HCT116 (cell line): ENCODE results near the gene TAF9B. TPM values are rescaled to one million over a fixed set of nuclear protein-coding genes. Genes with fewer than 3 reads are reported as not detected.

ENCODE experiments used
- ATAC-seq: fragments of 200-7000 bp; cut with Tn5 transposase; 2 replicates; pipeline ENCODE4 v1.9.1; 2020; ENCODE audit warnings: mild to moderate bottlenecking, moderate library complexity
- BruUV-seq: library from RNA; stranded (reverse); fragments of 400-500 nt; replicated peaks from 2 replicates; lab custom pipeline; 2021; lab: Mats Ljungman, UMichigan
- CTCF ChIA-PET: fragments of 300-600 bp; sonication (Branson Sonifier 250); formaldehyde crosslinking; loops from one replicate; lab custom pipeline; 2021; ENCODE audit warnings: antibody characterized with exemption; lab: Charles Lee
- POLR2A ChIA-PET: fragments of 300-600, 350-600 bp; sonication (Branson Sonifier 250); formaldehyde crosslinking; loops from one replicate; lab custom pipeline; 2021; ENCODE audit warnings: antibody characterized with exemption; lab: Charles Lee
- RAD21 ChIA-PET, 2 experiments: fragments of 300-600 bp; sonication (Branson Sonifier 250); formaldehyde crosslinking; loops; one replicate each; lab custom pipeline; 2023; ENCODE audit warnings: low total read pairs in 2 of 2; ENCODE audit not compliant: uncharacterized antibody in 2 of 2, unreplicated experiment in 2 of 2, low non-redundant PET in 1 of 2; lab: Charles Lee
- DNase-seq: peaks from one replicate; pipeline ENCODE4 v3.0.0-alpha.2; 2010; ENCODE audit warnings: low read depth, low spot score
- H2AFZ ChIP-seq: fragments of 200-600 bp; shearing (Covaris generic), sonication (generic); 2 replicates; pipeline ENCODE4 v1.6.1; 2017; ENCODE audit warnings: low read depth, mixed run types, mixed read lengths, antibody characterized with exemption, low read length; ENCODE audit not compliant: poor library complexity, severe bottlenecking
- H3K27ac ChIP-seq: 2 replicates; pipeline ENCODE4 v1.5.1; 2012; ENCODE audit warnings: low read depth, low read length
- H3K27me3 ChIP-seq: fragments of 200-600 bp; sonication (generic); 2 replicates; pipeline ENCODE4 v1.6.1; 2016; ENCODE audit warnings: mixed run types, low read length, mixed read lengths; ENCODE audit not compliant: insufficient read depth
- H3K36me3 ChIP-seq, 2 experiments: fragments of 200-500 bp in 1 of 2; fragments of 200-600 bp in 1 of 2; sonication (Bioruptor generic) in 1 of 2; sonication (generic) in 1 of 2; 2 replicates each; pipeline versions ENCODE4 v1.5.1 to v1.6.1; 2014 to 2016; ENCODE audit warnings: low read length in 2 of 2, inconsistent platforms in 1 of 2, mixed read lengths in 1 of 2, mixed run types in 1 of 2; ENCODE audit not compliant: insufficient read depth in 2 of 2, control insufficient read depth in 1 of 2
- H3K4me1 ChIP-seq, 2 experiments: fragments of 200-600 bp in 1 of 2; sonication (generic) in 1 of 2; 2 replicates each; pipeline versions ENCODE4 v1.5.1 to v1.6.1; 2012 to 2017; ENCODE audit warnings: low read length in 2 of 2, inconsistent platforms in 1 of 2, mild to moderate bottlenecking in 1 of 2, mixed read lengths in 1 of 2, mixed run types in 1 of 2, moderate library complexity in 1 of 2; ENCODE audit not compliant: insufficient read depth in 2 of 2, control insufficient read depth in 1 of 2
- H3K4me2 ChIP-seq: fragments of 200-600 bp; sonication (generic); 2 replicates; pipeline ENCODE4 v1.6.1; 2017; ENCODE audit warnings: mixed run types, low read length, mixed read lengths
- H3K4me3 ChIP-seq, 2 experiments: fragments of 200-600 bp in 1 of 2; sonication (generic) in 1 of 2; replicated peaks in 1 of 2; 2 replicates each; pipeline ENCODE4 v1.5.1; 2011 to 2016; ENCODE audit warnings: low read length in 2 of 2, control low read depth in 1 of 2, low read depth in 1 of 2, mild to moderate bottlenecking in 1 of 2, mixed read lengths in 1 of 2, mixed run types in 1 of 2
- H3K79me2 ChIP-seq: fragments of 200-600 bp; sonication (generic); 2 replicates; pipeline ENCODE4 v1.6.1; 2017; ENCODE audit warnings: mild to moderate bottlenecking, mixed run types, low read length, moderate library complexity, mixed read lengths; ENCODE audit not compliant: insufficient read depth
- H3K9ac ChIP-seq: fragments of 200-600 bp; sonication (generic); 2 replicates; pipeline ENCODE4 v1.6.1; 2016; ENCODE audit warnings: low read length, mixed read lengths
- H3K9me2 ChIP-seq: fragments of 200-600 bp; sonication (generic), shearing (Covaris generic); 2 replicates; pipeline ENCODE4 v1.6.1; 2017; ENCODE audit warnings: mixed run types, mild to moderate bottlenecking, moderate library complexity; ENCODE audit not compliant: insufficient read depth
- H3K9me3 ChIP-seq, 2 experiments: fragments of 200-500 bp in 1 of 2; fragments of 200-600 bp in 1 of 2; sonication (Bioruptor generic) in 1 of 2; sonication (generic) in 1 of 2; 2 replicates each; pipeline ENCODE4 v1.6.1; 2014 to 2017; ENCODE audit warnings: low read length in 2 of 2, mixed read lengths in 2 of 2, inconsistent platforms in 1 of 2, low read depth in 1 of 2, mild to moderate bottlenecking in 1 of 2, mixed run types in 1 of 2, moderate library complexity in 1 of 2; ENCODE audit not compliant: control insufficient read depth in 1 of 2, insufficient read depth in 1 of 2
- H4K20me1 ChIP-seq: fragments of 200-600 bp; sonication (generic), shearing (Covaris generic); 2 replicates; pipeline ENCODE4 v1.6.1; 2017; ENCODE audit warnings: mixed run types, mild to moderate bottlenecking, moderate library complexity; ENCODE audit not compliant: insufficient read depth
- CTCF ChIP-seq, 3 experiments: fragments of 200-600 bp in 1 of 3; sonication (generic) in 1 of 3; IDR thresholded peaks in 2 of 3; conservative IDR thresholded peaks in 1 of 3; 2 replicates each; pipeline ENCODE4 v1.5.1; 2012 to 2017; ENCODE audit warnings: low read depth in 2 of 3, low read length in 2 of 3, antibody characterized with exemption in 1 of 3, borderline replicate concordance in 1 of 3, control low read depth in 1 of 3, mild to moderate bottlenecking in 1 of 3, mixed read lengths in 1 of 3, mixed run types in 1 of 3, moderate library complexity in 1 of 3; ENCODE audit not compliant: insufficient read depth in 1 of 3
- TCF7L2 ChIP-seq: IDR thresholded peaks from 2 replicates; pipeline ENCODE4 v1.7.0; 2011; ENCODE audit warnings: borderline replicate concordance, inconsistent platforms; ENCODE audit not compliant: insufficient read depth, insufficient read length; ENCODE audit errors: extremely low read depth
- intact Hi-C: fragments of 100-400 bp; cut with micrococcal nuclease; formaldehyde crosslinking; loops from 2 replicates; pipeline ENCODE4 v1.10.0; 2022
- total RNA-seq: library from RNA; stranded (reverse); gene quantifications from one replicate; pipeline ENCODE4 v1.2.1, GENCODE V29; 2021; ENCODE audit not compliant: unreplicated experiment
- TF ChIP-seq, protein P1 (sequence below): IDR thresholded peaks from 2 replicates; pipeline ENCODE4 v1.6.1; 2012; ENCODE audit warnings: low read depth

TAF9B gene
- total RNA-seq, 1 experiment from 2014 or later: 16.2 TPM

DNA sequence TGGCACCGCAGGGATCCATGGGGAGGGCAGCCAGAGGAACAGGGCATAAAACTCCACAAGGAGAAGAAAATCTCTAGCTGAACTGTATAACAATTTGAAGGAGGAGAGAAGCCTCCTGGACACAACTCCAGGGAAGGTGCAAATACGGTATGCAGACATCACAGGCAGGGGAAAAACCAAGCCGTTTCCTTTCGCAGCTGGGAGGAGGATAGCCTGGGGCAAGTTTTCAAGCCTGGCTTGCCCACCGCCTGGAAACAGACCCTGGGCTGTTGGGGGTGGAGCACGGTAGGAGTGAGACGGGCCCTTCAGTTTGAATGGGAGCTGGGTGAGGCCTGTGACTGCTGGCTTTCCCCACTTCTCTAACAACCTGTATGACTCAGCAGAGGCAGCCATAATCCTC lies 43.4 kb upstream of the TAF9B start (continued):
- TF ChIP-seq, protein P1, sequence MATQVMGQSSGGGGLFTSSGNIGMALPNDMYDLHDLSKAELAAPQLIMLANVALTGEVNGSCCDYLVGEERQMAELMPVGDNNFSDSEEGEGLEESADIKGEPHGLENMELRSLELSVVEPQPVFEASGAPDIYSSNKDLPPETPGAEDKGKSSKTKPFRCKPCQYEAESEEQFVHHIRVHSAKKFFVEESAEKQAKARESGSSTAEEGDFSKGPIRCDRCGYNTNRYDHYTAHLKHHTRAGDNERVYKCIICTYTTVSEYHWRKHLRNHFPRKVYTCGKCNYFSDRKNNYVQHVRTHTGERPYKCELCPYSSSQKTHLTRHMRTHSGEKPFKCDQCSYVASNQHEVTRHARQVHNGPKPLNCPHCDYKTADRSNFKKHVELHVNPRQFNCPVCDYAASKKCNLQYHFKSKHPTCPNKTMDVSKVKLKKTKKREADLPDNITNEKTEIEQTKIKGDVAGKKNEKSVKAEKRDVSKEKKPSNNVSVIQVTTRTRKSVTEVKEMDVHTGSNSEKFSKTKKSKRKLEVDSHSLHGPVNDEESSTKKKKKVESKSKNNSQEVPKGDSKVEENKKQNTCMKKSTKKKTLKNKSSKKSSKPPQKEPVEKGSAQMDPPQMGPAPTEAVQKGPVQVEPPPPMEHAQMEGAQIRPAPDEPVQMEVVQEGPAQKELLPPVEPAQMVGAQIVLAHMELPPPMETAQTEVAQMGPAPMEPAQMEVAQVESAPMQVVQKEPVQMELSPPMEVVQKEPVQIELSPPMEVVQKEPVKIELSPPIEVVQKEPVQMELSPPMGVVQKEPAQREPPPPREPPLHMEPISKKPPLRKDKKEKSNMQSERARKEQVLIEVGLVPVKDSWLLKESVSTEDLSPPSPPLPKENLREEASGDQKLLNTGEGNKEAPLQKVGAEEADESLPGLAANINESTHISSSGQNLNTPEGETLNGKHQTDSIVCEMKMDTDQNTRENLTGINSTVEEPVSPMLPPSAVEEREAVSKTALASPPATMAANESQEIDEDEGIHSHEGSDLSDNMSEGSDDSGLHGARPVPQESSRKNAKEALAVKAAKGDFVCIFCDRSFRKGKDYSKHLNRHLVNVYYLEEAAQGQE: no peak
- TF ChIP-seq TCF7L2 (no peak), CTCF (IDR thresholded peaks at IDR 0.05 in 2 of 3, conservative IDR thresholded peaks at IDR 0.05 in 1 of 3; ENCODE audit: borderline replicate concordance in 1 of 3, insufficient read depth in 1 of 3, low read depth in 2 of 3, low read length in 2 of 3) (no peak)

- no peak overlapping the region for H2AFZ ChIP-seq
- H4K20me1 ChIP-seq: no peaks in the 10 kb centered on the region
- H3K79me2 ChIP-seq: no peaks in the 10 kb centered on the region
- no peak overlapping the region for H3K4me3 ChIP-seq
- no TSS peak for BruUV-seq
- no peak overlapping the region for H3K27ac ChIP-seq
- H3K9ac ChIP-seq: no peak overlapping the region
- intact Hi-C loops: no loop called here
- DNase-seq (no peak), ATAC-seq (no peak)
- no peaks in the 10 kb centered on the region for H3K9me3 ChIP-seq
- no peaks in the 10 kb centered on the region for H3K36me3 ChIP-seq
- ChIA-PET CTCF (no interaction called here), RAD21 (no interaction called here), POLR2A (no interaction called here)
- TF ChIP-seq TCF7L2: no peak
- H3K4me1 ChIP-seq: no peaks in the 10 kb centered on the region
- no peaks in the 10 kb centered on the region for H3K9me2 ChIP-seq
- no peaks in the 10 kb centered on the region for H3K27me3 ChIP-seq
- no peak overlapping the region for H3K4me2 ChIP-seq
Observed at GRCh38 chrX:78181307-78181706, 41.9 kb upstream of the TAF9B start.
